ENCODE data around the gene PLCXD3. TPM values are rescaled to one million over a fixed set of nuclear protein-coding genes. Genes with fewer than 3 reads are reported as not detected.

Gene PLCXD3
- total RNA-seq, 1 experiment from 2014 or later, result 0.11 TPM

- TF ChIP-seq EZH2 (IDR thresholded peaks at IDR 0.05; ENCODE audit: low read depth) (no peak), CTCF (conservative IDR thresholded peaks at IDR 0.05) (no peak)
- no peak overlapping the region for H3K27ac ChIP-seq
- CTCF ChIA-PET, result no interaction called here
- H3K36me3 ChIP-seq (ENCODE audit: low read depth), result no peaks in the 10 kb centered on the region
- H3K4me3 ChIP-seq, result no peak overlapping the region
- H3K9me2 ChIP-seq (ENCODE audit: insufficient read depth), result no peaks in the 10 kb centered on the region
- no peaks in the 10 kb centered on the region for H3K4me1 ChIP-seq (replicated peaks; ENCODE audit: insufficient read depth)
- no peaks in the 10 kb centered on the region for H3F3A ChIP-seq (ENCODE audit: insufficient read depth, low read depth)
- no peak overlapping the region for H2AFZ ChIP-seq
- no peaks in the 10 kb centered on the region for H3K27me3 ChIP-seq (ENCODE audit: insufficient read depth, low read depth)
- no peaks in the 10 kb centered on the region for H3K79me2 ChIP-seq (ENCODE audit: low read depth)
- POLR2A ChIA-PET (ENCODE audit: unreplicated experiment), result no interaction called here
- no peak for DNase-seq
- no TSS peak for BruUV-seq (replicated peaks)
- no peaks in the 10 kb centered on the region for H4K20me1 ChIP-seq (ENCODE audit: insufficient read depth)
- no peak overlapping the region for H3K4me2 ChIP-seq
- intact Hi-C loops (cut with micrococcal nuclease; ENCODE audit: unreplicated experiment), result no loop called here
- H3K9me3 ChIP-seq (ENCODE audit: insufficient read depth, low read depth), result 0 out of 2 replicates have a peak, but pooled peaks cover 3% of the 10 kb centered on the region
These were observed 172.7 kb downstream of the PLCXD3 start for GRCh38 chr5:41337724-41338123.

GRCh38 chr5:41337216-41337615, 173.2 kb downstream of the PLCXD3 start:
- Histone ChIP-seq H3K9me3 (ENCODE audit: insufficient read depth, low read depth) (0 out of 2 replicates have a peak, but pooled peaks cover 3% of the 10 kb centered on the region), H3K4me2 (no peak overlapping the region), H3F3A (ENCODE audit: insufficient read depth, low read depth) (no peaks in the 10 kb centered on the region), H3K27me3 (ENCODE audit: insufficient read depth, low read depth) (no peaks in the 10 kb centered on the region), H3K27ac (no peak overlapping the region), H3K36me3 (ENCODE audit: low read depth) (no peaks in the 10 kb centered on the region), H3K4me1 (replicated peaks; ENCODE audit: insufficient read depth) (no peaks in the 10 kb centered on the region), H3K4me3 (no peak overlapping the region), H2AFZ (no peak overlapping the region), H3K79me2 (ENCODE audit: low read depth) (no peaks in the 10 kb centered on the region), H4K20me1 (ENCODE audit: insufficient read depth) (no peaks in the 10 kb centered on the region), H3K9me2 (ENCODE audit: insufficient read depth) (no peaks in the 10 kb centered on the region)
- CTCF ChIA-PET, result no interaction called here
- POLR2A ChIA-PET (ENCODE audit: unreplicated experiment), result no interaction called here
- BruUV-seq (replicated peaks), result no TSS peak
- DNase-seq, result no peak
- TF ChIP-seq EZH2 (IDR thresholded peaks at IDR 0.05; ENCODE audit: low read depth), result no peak
- no peak for TF ChIP-seq CTCF (conservative IDR thresholded peaks at IDR 0.05)
- intact Hi-C loops (cut with micrococcal nuclease; ENCODE audit: unreplicated experiment), result no loop called here

DNA sequence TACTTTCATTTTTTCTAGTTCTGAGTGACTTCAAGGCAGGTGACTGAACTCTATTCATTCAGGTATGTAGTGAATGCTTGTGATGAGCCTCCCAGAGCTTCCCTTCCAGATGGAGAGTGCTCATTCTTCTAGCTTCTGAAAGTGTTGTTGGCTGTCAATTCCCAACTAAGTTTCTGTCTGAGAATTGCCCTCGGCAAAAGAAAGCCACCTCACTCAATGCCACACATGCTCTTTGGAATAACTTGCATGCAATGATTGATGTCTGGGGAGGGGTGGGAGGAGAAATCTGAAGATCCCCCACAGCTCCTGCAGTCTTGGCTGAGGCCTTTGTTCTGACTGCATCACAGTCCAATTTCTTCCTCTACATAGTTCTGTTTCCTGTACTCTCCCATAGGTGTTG, 173.9 kb downstream of the PLCXD3 start:
- Histone ChIP-seq H3F3A (ENCODE audit: insufficient read depth, low read depth) (no peaks in the 10 kb centered on the region), H3K27ac (no peak overlapping the region), H3K4me2 (no peak overlapping the region), H2AFZ (no peak overlapping the region), H3K79me2 (ENCODE audit: low read depth) (no peaks in the 10 kb centered on the region), H3K27me3 (ENCODE audit: insufficient read depth, low read depth) (no peaks in the 10 kb centered on the region), H3K4me3 (no peak overlapping the region), H3K36me3 (ENCODE audit: low read depth) (no peaks in the 10 kb centered on the region), H3K9me3 (ENCODE audit: insufficient read depth, low read depth) (0 out of 2 replicates have a peak, but pooled peaks cover 3% of the 10 kb centered on the region), H4K20me1 (ENCODE audit: insufficient read depth) (no peaks in the 10 kb centered on the region), H3K9me2 (ENCODE audit: insufficient read depth) (no peaks in the 10 kb centered on the region), H3K4me1 (replicated peaks; ENCODE audit: insufficient read depth) (no peaks in the 10 kb centered on the region)
- DNase-seq, result no peak
- no peak for TF ChIP-seq CTCF (conservative IDR thresholded peaks at IDR 0.05)
- TF ChIP-seq EZH2 (IDR thresholded peaks at IDR 0.05; ENCODE audit: low read depth), result no peak
- POLR2A ChIA-PET (ENCODE audit: unreplicated experiment), result no interaction called here
- intact Hi-C loops (cut with micrococcal nuclease; ENCODE audit: unreplicated experiment), result no loop called here
- no TSS peak for BruUV-seq (replicated peaks)
- CTCF ChIA-PET, result interaction anchor here (0.5 kb wide), 1 partner anchor 520 kb away, joined by 3 read pairs; no protein-coding TSS in a partner anchor

Measured in PC-9 (cell line).